ENCODE data around the gene ZC3H7B.
"Not testable (repeated sequence)": the region's sequence is repeated elsewhere in the genome, so short reads cannot be mapped to it uniquely, and the experiment has no call there.

The ZC3H7B gene, protein sequence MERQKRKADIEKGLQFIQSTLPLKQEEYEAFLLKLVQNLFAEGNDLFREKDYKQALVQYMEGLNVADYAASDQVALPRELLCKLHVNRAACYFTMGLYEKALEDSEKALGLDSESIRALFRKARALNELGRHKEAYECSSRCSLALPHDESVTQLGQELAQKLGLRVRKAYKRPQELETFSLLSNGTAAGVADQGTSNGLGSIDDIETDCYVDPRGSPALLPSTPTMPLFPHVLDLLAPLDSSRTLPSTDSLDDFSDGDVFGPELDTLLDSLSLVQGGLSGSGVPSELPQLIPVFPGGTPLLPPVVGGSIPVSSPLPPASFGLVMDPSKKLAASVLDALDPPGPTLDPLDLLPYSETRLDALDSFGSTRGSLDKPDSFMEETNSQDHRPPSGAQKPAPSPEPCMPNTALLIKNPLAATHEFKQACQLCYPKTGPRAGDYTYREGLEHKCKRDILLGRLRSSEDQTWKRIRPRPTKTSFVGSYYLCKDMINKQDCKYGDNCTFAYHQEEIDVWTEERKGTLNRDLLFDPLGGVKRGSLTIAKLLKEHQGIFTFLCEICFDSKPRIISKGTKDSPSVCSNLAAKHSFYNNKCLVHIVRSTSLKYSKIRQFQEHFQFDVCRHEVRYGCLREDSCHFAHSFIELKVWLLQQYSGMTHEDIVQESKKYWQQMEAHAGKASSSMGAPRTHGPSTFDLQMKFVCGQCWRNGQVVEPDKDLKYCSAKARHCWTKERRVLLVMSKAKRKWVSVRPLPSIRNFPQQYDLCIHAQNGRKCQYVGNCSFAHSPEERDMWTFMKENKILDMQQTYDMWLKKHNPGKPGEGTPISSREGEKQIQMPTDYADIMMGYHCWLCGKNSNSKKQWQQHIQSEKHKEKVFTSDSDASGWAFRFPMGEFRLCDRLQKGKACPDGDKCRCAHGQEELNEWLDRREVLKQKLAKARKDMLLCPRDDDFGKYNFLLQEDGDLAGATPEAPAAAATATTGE

DNA sequence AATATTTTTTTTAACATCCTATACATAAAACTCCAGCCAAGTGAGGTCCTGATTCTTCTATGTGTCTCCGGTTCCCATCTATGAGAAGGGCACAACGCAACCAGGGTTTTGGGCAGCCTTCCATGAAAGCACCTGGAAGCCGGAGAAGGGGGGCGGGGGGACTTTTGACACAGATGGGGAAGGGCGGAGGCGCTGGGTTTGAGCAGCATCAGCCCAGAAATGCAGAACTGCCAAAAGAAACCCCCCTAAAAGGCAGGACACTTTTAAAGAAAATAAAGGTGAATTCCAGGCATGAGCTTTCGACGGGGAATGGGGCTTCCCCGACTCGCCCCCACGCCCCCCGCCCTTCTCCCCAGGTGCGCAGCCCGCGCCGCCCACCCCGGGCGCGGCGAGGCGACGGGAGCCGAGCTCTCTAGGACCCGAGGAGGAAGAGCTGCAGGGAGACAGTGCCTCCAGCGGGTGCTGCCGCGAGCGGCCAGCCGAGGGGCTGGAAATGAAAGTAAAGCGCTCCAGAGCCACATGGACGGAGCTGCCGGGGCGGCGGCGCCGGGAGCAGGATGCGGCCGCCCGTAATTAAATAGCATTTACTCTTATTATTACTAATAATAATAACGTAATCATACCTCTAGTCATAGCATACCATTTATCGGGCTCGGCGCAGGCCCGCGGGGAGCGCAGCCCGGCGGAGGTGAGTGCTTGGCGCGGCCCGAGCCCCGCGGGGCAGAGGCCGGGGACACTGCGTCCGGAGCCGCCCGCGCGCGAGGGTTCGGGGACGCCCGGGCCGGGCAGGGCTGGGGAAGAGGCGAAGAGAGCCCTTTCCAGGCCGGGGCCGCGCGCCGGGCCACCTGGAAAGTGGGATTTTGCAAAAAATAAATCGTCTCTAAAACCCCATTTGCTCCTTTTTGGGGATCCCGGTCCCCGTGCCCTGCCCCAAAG is at the start of gene ZC3H7B:
ZC3H7B (plus strand) TSS at position 441 of the 936 bp plus-strand sequence. CDS start 19,136 bp downstream, outside the sequence.
- TF ChIP-seq, protein P1, sequence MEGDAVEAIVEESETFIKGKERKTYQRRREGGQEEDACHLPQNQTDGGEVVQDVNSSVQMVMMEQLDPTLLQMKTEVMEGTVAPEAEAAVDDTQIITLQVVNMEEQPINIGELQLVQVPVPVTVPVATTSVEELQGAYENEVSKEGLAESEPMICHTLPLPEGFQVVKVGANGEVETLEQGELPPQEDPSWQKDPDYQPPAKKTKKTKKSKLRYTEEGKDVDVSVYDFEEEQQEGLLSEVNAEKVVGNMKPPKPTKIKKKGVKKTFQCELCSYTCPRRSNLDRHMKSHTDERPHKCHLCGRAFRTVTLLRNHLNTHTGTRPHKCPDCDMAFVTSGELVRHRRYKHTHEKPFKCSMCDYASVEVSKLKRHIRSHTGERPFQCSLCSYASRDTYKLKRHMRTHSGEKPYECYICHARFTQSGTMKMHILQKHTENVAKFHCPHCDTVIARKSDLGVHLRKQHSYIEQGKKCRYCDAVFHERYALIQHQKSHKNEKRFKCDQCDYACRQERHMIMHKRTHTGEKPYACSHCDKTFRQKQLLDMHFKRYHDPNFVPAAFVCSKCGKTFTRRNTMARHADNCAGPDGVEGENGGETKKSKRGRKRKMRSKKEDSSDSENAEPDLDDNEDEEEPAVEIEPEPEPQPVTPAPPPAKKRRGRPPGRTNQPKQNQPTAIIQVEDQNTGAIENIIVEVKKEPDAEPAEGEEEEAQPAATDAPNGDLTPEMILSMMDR (IDR thresholded peaks at IDR 0.05; ENCODE audit: borderline replicate concordance, insufficient read depth, low read depth, low read length): peak; percentile 66
- peak within 1 kb of the TSS; percentile 90 for H3K4me3 ChIP-seq (ENCODE audit: low read depth, low read length)

DNA sequence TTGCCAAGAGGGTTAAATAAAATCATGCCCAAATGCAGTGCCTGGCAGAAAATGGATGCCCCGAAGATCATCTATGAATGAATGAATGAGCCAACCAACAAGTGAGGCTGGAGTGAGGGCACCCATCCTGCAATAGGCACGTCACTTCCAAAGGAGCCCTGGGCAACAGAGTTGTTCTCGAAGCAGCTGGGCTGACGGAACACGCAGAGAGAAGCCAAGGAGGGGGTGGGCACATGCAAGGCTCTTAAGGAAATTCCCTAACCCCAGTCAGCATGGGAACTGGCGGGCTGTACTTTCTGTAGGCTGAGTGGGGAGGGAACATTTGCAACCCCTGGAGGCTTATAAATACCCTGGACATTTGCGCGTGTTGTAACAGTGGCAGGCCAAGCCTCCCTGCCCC is 49.0 kb upstream of the ZC3H7B start:
- TF ChIP-seq, protein P1 (IDR thresholded peaks at IDR 0.05; ENCODE audit: borderline replicate concordance, insufficient read depth, low read depth, low read length): no peak

DNA sequence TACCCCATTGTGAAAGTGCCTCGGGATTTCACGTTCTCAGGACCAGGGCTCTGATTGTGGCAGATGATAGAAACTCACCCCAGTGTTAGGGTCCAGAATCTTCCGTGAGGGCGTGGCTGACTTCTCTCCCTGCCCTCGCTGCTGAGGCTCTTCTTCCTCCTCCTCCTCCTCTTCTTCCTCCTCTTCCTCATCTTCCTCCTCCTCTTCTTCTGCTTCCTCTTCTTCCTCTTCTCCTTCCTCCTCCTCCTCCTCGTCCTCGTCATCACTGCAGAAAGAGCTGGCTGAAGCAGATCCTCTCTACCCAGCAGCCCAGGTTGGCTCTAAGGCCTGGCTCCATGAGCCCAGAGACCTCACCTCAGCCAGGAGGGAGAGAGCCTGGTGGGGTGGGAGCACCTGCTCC is 47.1 kb upstream of the ZC3H7B start:
- H3K4me3 ChIP-seq (ENCODE audit: low read depth, low read length): no peak overlapping the region
- TF ChIP-seq, protein P1 (IDR thresholded peaks at IDR 0.05; ENCODE audit: borderline replicate concordance, insufficient read depth, low read depth, low read length): no peak

More for the DNA sequence above, 49.0 kb upstream of the ZC3H7B start:
- H3K4me3 ChIP-seq (ENCODE audit: low read depth, low read length): no peak overlapping the region

DNA sequence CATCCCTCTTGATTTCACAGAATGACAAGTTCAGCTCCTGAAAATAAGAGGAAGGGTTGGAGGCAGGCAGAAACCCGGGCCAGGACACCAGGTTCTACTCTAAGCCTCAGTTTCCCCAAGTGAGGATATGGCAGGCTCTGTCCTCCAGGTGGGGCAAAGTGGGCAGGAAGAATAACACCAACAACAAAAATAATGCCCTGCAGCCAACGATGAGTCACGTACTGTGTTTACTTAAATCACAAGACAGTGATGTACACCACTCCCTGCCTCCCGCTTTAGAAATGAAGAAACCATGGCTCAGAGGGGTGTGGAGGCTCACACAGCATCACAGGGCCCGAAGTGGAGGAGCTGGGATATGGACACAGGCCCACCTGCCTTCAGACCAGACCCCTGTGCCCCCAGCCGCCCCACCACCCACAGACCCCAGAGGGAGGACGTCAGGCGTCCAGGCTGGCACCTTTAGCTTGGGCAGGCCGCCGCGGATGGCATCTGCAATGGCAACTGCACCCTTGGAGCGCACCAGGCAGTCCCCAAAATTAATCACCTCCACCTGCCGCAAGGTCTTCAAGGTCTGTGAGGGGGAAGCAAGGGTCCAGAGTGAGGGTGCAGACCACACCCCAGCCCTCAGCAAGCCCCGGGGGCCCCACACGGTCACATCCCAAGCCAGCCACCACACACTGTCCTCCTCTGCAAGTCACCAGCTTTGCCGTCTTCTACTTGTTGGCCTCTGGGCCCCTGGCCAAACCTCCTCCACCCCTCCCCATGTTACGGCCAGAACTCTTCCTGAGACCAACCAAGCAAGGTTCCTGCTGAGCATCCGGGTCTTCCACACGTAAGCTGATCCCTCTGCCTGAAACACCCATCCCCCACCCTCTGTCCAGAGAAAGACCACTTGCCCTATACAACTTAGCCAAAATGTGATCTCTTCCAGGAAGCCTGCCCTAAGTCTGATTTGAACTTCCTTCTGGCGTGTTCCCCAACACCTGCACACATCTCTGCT is 44.8 kb upstream of the ZC3H7B start:
- TF ChIP-seq, protein P1 (IDR thresholded peaks at IDR 0.05; ENCODE audit: borderline replicate concordance, insufficient read depth, low read depth, low read length): no peak
- no peak overlapping the region for H3K4me3 ChIP-seq (ENCODE audit: low read depth, low read length)

DNA sequence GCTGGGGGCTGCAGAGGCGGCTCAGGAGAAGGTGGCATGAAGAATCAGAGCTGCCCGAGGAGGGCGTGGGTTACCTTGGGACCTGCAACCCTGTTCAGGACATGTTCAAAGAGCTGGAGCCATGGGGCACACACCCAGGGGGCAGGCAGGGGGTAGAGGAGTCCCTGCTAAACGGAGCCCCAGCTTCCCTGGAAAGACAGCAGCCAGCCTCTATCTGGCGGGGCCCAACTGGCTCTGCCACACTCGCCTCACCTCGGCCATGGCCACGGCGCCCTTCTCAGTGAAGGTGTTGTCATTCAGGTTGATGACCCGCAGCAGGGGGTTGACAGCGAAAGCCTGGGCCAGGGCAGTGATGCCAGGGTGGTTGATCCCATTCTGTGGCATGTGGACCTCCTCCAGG is 43.6 kb upstream of the ZC3H7B start:
- TF ChIP-seq, protein P1 (IDR thresholded peaks at IDR 0.05; ENCODE audit: borderline replicate concordance, insufficient read depth, low read depth, low read length): no peak
- H3K4me3 ChIP-seq (ENCODE audit: low read depth, low read length): no peak overlapping the region

DNA sequence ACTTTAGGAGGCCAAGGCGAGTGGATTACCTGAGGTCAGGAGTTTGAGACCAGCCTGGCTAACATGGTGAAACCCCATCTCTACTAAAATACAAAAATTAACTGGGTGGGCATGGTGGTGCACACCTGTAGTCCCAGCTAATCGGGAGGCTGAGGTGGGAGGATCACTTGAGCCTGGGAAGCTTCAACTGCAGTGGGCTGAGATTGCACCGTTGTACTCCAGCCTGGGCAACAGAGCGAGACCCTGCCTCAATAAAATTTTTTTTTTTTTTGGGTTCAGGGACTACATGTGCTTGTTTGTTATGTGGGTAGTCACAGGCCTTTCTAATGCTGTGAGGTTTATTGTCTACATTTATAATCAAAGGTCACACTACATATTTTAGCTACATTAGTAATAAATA is 41.6 kb upstream of the ZC3H7B start:
- not testable (repeated sequence) for H3K4me3 ChIP-seq (ENCODE audit: low read depth, low read length)
